ENCODE measurements around the gene DBI. TPM values are rescaled to one million over a fixed set of nuclear protein-coding genes. Genes with fewer than 3 reads are reported as not detected.

DBI gene
- total and polyA plus RNA-seq, 2 of the 13 experiments (the other 11 are each of a cell fraction or from before 2014, with no cell fraction given): 330 to 659 TPM

DNA sequence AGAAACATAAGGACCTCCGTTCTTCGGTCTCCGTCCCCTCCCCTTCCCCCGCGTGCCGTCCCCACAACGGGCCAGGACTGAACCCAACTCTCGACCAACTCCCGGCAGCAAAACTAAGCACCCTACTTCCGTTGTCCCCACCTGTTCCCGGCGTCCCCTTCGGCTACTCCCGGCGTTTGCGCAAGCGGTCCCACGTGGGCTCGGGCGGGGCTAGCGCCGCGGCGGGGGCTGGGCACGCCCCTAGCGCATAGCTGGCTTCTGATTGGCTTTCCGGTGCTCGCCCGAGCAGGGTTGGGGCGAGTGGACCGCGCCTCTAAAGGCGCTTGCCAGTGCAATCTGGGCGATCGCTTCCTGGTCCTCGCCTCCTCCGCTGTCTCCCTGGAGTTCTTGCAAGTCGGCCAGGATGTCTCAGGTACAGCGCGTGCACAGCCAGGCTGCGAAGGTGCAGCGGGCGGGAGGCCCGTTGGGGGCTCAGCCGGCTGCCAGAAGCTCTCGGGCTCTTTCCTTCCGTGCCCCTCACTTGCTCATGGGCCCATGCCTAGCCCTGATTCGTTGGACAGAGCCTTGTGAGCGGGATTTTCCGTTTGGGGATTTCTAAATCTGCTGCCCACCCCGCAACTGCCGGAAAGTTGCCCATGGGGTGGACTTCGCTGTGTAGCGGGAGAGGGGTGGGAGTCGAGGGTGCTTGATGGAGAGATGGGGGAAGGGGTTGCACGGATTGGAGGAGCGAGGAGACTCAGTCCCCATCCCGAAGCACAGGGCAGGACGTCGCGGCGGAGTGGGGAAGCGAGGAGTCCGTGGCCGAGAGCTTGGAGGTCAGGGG, at the start of gene DBI, which contains the start of gene C2orf76 (continued):
- TF ChIP-seq, protein P1, sequence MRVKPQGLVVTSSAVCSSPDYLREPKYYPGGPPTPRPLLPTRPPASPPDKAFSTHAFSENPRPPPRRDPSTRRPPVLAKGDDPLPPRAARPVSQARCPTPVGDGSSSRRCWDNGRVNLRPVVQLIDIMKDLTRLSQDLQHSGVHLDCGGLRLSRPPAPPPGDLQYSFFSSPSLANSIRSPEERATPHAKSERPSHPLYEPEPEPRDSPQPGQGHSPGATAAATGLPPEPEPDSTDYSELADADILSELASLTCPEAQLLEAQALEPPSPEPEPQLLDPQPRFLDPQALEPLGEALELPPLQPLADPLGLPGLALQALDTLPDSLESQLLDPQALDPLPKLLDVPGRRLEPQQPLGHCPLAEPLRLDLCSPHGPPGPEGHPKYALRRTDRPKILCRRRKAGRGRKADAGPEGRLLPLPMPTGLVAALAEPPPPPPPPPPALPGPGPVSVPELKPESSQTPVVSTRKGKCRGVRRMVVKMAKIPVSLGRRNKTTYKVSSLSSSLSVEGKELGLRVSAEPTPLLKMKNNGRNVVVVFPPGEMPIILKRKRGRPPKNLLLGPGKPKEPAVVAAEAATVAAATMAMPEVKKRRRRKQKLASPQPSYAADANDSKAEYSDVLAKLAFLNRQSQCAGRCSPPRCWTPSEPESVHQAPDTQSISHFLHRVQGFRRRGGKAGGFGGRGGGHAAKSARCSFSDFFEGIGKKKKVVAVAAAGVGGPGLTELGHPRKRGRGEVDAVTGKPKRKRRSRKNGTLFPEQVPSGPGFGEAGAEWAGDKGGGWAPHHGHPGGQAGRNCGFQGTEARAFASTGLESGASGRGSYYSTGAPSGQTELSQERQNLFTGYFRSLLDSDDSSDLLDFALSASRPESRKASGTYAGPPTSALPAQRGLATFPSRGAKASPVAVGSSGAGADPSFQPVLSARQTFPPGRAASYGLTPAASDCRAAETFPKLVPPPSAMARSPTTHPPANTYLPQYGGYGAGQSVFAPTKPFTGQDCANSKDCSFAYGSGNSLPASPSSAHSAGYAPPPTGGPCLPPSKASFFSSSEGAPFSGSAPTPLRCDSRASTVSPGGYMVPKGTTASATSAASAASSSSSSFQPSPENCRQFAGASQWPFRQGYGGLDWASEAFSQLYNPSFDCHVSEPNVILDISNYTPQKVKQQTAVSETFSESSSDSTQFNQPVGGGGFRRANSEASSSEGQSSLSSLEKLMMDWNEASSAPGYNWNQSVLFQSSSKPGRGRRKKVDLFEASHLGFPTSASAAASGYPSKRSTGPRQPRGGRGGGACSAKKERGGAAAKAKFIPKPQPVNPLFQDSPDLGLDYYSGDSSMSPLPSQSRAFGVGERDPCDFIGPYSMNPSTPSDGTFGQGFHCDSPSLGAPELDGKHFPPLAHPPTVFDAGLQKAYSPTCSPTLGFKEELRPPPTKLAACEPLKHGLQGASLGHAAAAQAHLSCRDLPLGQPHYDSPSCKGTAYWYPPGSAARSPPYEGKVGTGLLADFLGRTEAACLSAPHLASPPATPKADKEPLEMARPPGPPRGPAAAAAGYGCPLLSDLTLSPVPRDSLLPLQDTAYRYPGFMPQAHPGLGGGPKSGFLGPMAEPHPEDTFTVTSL (CRISPR knock-in tag; IDR thresholded peaks at IDR 0.05; ENCODE audit: borderline replicate concordance): peak; percentile 34; the same call in 1 of the 2 replicates
- TF ChIP-seq MIXL1 (CRISPR knock-in tag; IDR thresholded peaks at IDR 0.05) (peak; percentile 60), NCOA1 (CRISPR knock-in tag; IDR thresholded peaks at IDR 0.05) (peak; percentile 40), GFI1 (CRISPR knock-in tag; IDR thresholded peaks at IDR 0.05; ENCODE audit: borderline replicate concordance) (peak; percentile 86), ZNF343 (CRISPR knock-in tag; IDR thresholded peaks at IDR 0.05) (no peak), ZKSCAN8 (CRISPR knock-in tag; IDR thresholded peaks at IDR 0.05; ENCODE audit: borderline replicate concordance) (peak; percentile 81; the same call in 1 of the 2 replicates), CREM (IDR thresholded peaks at IDR 0.05) (peak; percentile 49; the same call in 1 of the 2 replicates), CREM (CRISPR knock-in tag; IDR thresholded peaks at IDR 0.05) (no peak), STAT5B (CRISPR knock-in tag; IDR thresholded peaks at IDR 0.05) (0 out of 2 replicates have a peak, but pooled peaks have one; percentile 85), CERS6 (CRISPR knock-in tag; IDR thresholded peaks at IDR 0.05) (no peak), ZNF230 (CRISPR knock-in tag; IDR thresholded peaks at IDR 0.05) (peak; percentile 63; the same call in 1 of the 2 replicates), NFE2L1 (CRISPR knock-in tag; IDR thresholded peaks at IDR 0.05; ENCODE audit: borderline replicate concordance) (no peak; the same call in 1 of the 2 replicates), ZNF20 (CRISPR knock-in tag; IDR thresholded peaks at IDR 0.05) (no peak; the same call in 1 of the 2 replicates), TCF7 (IDR thresholded peaks at IDR 0.05; ENCODE audit: low read depth) (peak; percentile 21; the same call in 1 of the 2 replicates), PLSCR1 (CRISPR knock-in tag; IDR thresholded peaks at IDR 0.05; ENCODE audit: borderline replicate concordance) (no peak), ZFP36L1 (CRISPR knock-in tag; IDR thresholded peaks at IDR 0.05) (no peak; the same call in 1 of the 2 replicates), GLI4 (CRISPR knock-in tag; IDR thresholded peaks at IDR 0.05; ENCODE audit: borderline replicate concordance) (peak; percentile 99), ZNF136 (CRISPR knock-in tag; IDR thresholded peaks at IDR 0.05; ENCODE audit: low read depth) (peak; percentile 47; the same call in 1 of the 2 replicates), EEA1 (CRISPR knock-in tag; IDR thresholded peaks at IDR 0.05; ENCODE audit: borderline replicate concordance) (peak; percentile 95), NCOR1 (IDR thresholded peaks at IDR 0.05; ENCODE audit: borderline replicate concordance, low read length) (peak; percentile 36; the same call in 1 of the 2 replicates), EHMT2 (IDR thresholded peaks at IDR 0.05; ENCODE audit: borderline replicate concordance, low read depth, low read length) (peak; percentile 73; the same call in 1 of the 2 replicates)
- TF ChIP-seq, protein P2, sequence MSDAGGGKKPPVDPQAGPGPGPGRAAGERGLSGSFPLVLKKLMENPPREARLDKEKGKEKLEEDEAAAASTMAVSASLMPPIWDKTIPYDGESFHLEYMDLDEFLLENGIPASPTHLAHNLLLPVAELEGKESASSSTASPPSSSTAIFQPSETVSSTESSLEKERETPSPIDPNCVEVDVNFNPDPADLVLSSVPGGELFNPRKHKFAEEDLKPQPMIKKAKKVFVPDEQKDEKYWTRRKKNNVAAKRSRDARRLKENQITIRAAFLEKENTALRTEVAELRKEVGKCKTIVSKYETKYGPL (CRISPR knock-in tag; IDR thresholded peaks at IDR 0.05): no peak; the same call in 1 of the 2 replicates

All from HepG2 (cell line).